ENCODE results near the gene PRRT3.

- no peak for TF ChIP-seq EZH2phosphoT487 (IDR thresholded peaks at IDR 0.05; ENCODE audit: borderline replicate concordance, low read depth, low read length)
- TF ChIP-seq CTCF (conservative IDR thresholded peaks at IDR 0.05; ENCODE audit: low read length) = no peak
Measured at GRCh38 chr3:9934993-9935392, 17.2 kb downstream of the PRRT3 start.

Data from OCI-LY7 (cell line).